ENCODE measurements around the gene SLC1A2.

Gene SLC1A2

GRCh38 chr11:35256296-35256695, 163.1 kb downstream of the SLC1A2 start:
- DNase-seq (ENCODE audit: low read depth) = no peak
- no peak overlapping the region for H3K4me3 ChIP-seq (ENCODE audit: low read depth, low read length)
- TF ChIP-seq CTCF (IDR thresholded peaks at IDR 0.05; ENCODE audit: low read depth, low read length, missing control alignments) = no peak
- in situ Hi-C loops (cut with HindIII; ENCODE audit: low sequenced_read_pairs) = no loop called here

DNA sequence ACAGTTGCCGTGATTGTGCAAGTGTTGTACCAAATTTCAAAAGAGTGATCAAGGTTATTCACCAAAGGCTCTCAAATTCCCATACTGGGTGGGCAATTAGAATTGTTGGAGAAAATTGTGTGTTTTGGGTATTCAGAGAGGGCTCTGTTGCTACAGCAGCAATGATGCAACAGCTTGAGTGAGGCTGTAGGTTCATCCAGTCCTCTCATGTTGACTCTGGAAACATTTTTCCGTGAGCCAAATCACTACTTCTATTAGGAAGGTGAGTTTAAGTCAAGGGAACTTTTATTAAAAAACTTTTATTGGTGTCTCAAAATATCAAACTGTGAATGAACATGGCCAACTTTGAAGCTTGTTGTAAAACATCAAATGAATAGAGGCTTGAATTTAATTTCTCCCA, 163.8 kb downstream of the SLC1A2 start:
- H3K4me3 ChIP-seq (ENCODE audit: low read depth, low read length) = no peak overlapping the region
- in situ Hi-C loops (cut with HindIII; ENCODE audit: low sequenced_read_pairs) = no loop called here
- TF ChIP-seq CTCF (IDR thresholded peaks at IDR 0.05; ENCODE audit: low read depth, low read length, missing control alignments) = no peak
- no peak for DNase-seq (ENCODE audit: low read depth)

DNA sequence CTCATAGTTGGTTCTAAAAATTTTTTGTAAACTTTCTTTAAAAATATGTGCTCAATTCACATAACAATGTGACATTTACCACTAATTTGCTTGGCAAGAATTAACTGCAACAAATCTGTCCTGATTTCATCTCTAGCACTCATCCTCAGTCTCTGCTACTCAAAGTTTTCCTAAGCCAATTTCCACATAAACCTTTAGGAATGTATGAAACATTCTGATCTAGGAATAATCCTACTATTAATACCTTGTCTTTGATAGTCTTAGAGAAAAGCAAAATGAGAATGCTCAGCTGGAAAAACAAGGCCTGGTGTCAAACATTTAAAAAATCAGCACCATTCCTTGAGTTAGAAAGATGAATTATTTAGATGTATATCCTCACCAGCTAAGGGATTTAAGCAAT, 166.1 kb downstream of the SLC1A2 start:
- no peak overlapping the region for H3K4me3 ChIP-seq (ENCODE audit: low read depth, low read length)
- no peak for DNase-seq (ENCODE audit: low read depth)
- no peak for TF ChIP-seq CTCF (IDR thresholded peaks at IDR 0.05; ENCODE audit: low read depth, low read length, missing control alignments)
- in situ Hi-C loops (cut with HindIII; ENCODE audit: low sequenced_read_pairs) = no loop called here

- DNase-seq (ENCODE audit: low read depth) = no peak
- H3K4me3 ChIP-seq (ENCODE audit: low read depth, low read length) = no peak overlapping the region
- in situ Hi-C loops (cut with HindIII; ENCODE audit: low sequenced_read_pairs) = no loop called here
- TF ChIP-seq CTCF (IDR thresholded peaks at IDR 0.05; ENCODE audit: low read depth, low read length, missing control alignments) = no peak
These were observed 168.7 kb downstream of the SLC1A2 start for GRCh38 chr11:35250621-35251020.

DNA sequence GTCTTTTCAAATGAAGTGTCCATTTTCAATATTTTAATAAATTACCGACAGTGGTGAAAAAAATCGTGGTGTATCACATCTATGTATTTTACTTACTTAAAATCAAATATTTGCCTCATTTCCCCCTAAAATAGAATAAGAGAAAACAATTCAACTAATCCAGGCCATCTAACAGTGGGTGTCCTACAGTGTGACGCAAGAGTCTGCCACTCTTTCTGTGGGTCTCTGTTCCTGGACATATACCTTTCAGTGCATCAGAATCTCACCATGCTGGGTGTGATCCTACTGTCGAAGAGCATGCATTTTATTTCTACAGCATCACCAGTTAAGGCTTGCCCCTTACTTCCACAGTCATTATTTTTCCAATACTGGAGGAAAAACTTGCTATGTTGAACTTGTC, 169.2 kb downstream of the SLC1A2 start:
- no peak for TF ChIP-seq CTCF (IDR thresholded peaks at IDR 0.05; ENCODE audit: low read depth, low read length, missing control alignments)

GRCh38 chr11:35248558-35249323, 170.6 kb downstream of the SLC1A2 start:
- no peak for TF ChIP-seq CTCF (IDR thresholded peaks at IDR 0.05; ENCODE audit: low read depth, low read length, missing control alignments)
- DNase-seq (ENCODE audit: low read depth) = no peak
- in situ Hi-C loops (cut with HindIII; ENCODE audit: low sequenced_read_pairs) = no loop called here
- no peak overlapping the region for H3K4me3 ChIP-seq (ENCODE audit: low read depth, low read length)

More for the DNA sequence above, 169.2 kb downstream of the SLC1A2 start:
- H3K4me3 ChIP-seq (ENCODE audit: low read depth, low read length) = no peak overlapping the region
- DNase-seq (ENCODE audit: low read depth) = no peak
- in situ Hi-C loops (cut with HindIII; ENCODE audit: low sequenced_read_pairs) = no loop called here

Measured in astrocyte of the cerebellum (primary cell).